H9 (cell line): ENCODE results near the gene KCNJ11. TPM values are rescaled to one million over a fixed set of nuclear protein-coding genes. Genes with fewer than 3 reads are reported as not detected.

ENCODE experiments used
- DNase-seq: peaks from one replicate; pipeline ENCODE4 v3.0.0-alpha.2; 2017
- H2AFZ ChIP-seq: one replicate; pipeline ENCODE4 v1.6.1; 2013; ENCODE audit warnings: mild to moderate bottlenecking, low read length, control low read depth, moderate library complexity
- H2AK5ac ChIP-seq: 2 replicates; pipeline ENCODE4 v1.6.1; 2013; ENCODE audit warnings: low read length, control low read depth, mixed read lengths; ENCODE audit not compliant: insufficient read length
- H2BK120ac ChIP-seq: one replicate; pipeline ENCODE4 v1.6.1; 2013; ENCODE audit warnings: low read depth, mild to moderate bottlenecking, low read length, control low read depth, inconsistent platforms; ENCODE audit not compliant: poor library complexity, severe bottlenecking
- H2BK12ac ChIP-seq: 2 replicates; pipeline ENCODE4 v1.6.1; 2013; ENCODE audit warnings: low read length, control low read depth, mixed read lengths, low read depth; ENCODE audit not compliant: insufficient read length
- H2BK15ac ChIP-seq: 2 replicates; pipeline ENCODE4 v1.6.1; 2013; ENCODE audit warnings: low read depth, low read length, control low read depth
- H2BK20ac ChIP-seq: one replicate; pipeline ENCODE4 v1.6.1; 2013; ENCODE audit warnings: low read depth, mild to moderate bottlenecking, low read length, control low read depth, inconsistent platforms; ENCODE audit not compliant: poor library complexity, severe bottlenecking
- H2BK5ac ChIP-seq: 2 replicates; pipeline ENCODE4 v1.6.1; 2013; ENCODE audit warnings: low read length, control low read depth, mixed read lengths; ENCODE audit not compliant: insufficient read length
- H3K14ac ChIP-seq: 2 replicates; pipeline ENCODE4 v1.6.1; 2013; ENCODE audit warnings: low read length, control low read depth; ENCODE audit not compliant: insufficient read depth
- H3K18ac ChIP-seq: 2 replicates; pipeline ENCODE4 v1.6.1; 2013; ENCODE audit warnings: low read depth, mild to moderate bottlenecking, mixed read lengths, low read length, control low read depth; ENCODE audit not compliant: insufficient read length
- H3K23ac ChIP-seq: 2 replicates; pipeline ENCODE4 v1.6.1; 2013; ENCODE audit warnings: low read length, control low read depth, mixed read lengths, low read depth; ENCODE audit not compliant: insufficient read length
- H3K23me2 ChIP-seq: 2 replicates; pipeline ENCODE4 v1.6.1; 2013; ENCODE audit warnings: low read depth, mild to moderate bottlenecking, mixed read lengths, low read length, control low read depth; ENCODE audit not compliant: insufficient read length, poor library complexity, severe bottlenecking
- H3K27ac ChIP-seq: 2 replicates; pipeline ENCODE4 v1.5.1; 2013; ENCODE audit warnings: low read length, control low read depth, mixed read lengths, low read depth; ENCODE audit not compliant: insufficient read length
- H3K27me3 ChIP-seq: 2 replicates; pipeline ENCODE4 v1.6.1; 2013; ENCODE audit warnings: low read length, control low read depth, inconsistent platforms; ENCODE audit not compliant: insufficient read depth
- H3K4ac ChIP-seq: 2 replicates; pipeline ENCODE4 v1.6.1; 2013; ENCODE audit warnings: low read depth, mild to moderate bottlenecking, control low read depth, inconsistent platforms, low read length, moderate library complexity
- H3K4me1 ChIP-seq: 2 replicates; pipeline ENCODE4 v1.6.1; 2013; ENCODE audit warnings: low read length, control low read depth, inconsistent platforms; ENCODE audit not compliant: insufficient read depth
- H3K4me2 ChIP-seq: 2 replicates; pipeline ENCODE4 v1.6.1; 2013; ENCODE audit warnings: low read length, control low read depth, mixed read lengths; ENCODE audit not compliant: insufficient read length, insufficient read depth
- H3K56ac ChIP-seq: 2 replicates; pipeline ENCODE4 v1.6.1; 2013; ENCODE audit warnings: low read depth, mild to moderate bottlenecking, mixed read lengths, low read length, control low read depth; ENCODE audit not compliant: insufficient read length
- H3K79me1 ChIP-seq: 2 replicates; pipeline ENCODE4 v1.6.1; 2013; ENCODE audit warnings: low read depth, mild to moderate bottlenecking, moderate library complexity, low read length, control low read depth, inconsistent platforms; ENCODE audit not compliant: insufficient read depth, poor library complexity, severe bottlenecking
- H3K79me2 ChIP-seq: 2 replicates; pipeline ENCODE4 v1.6.1; 2013; ENCODE audit warnings: low read length, control low read depth, inconsistent platforms; ENCODE audit not compliant: insufficient read depth
- H3K9ac ChIP-seq: 2 replicates; pipeline ENCODE4 v1.6.1; 2013; ENCODE audit warnings: low read length, control low read depth, mixed read lengths; ENCODE audit not compliant: insufficient read length; ENCODE audit errors: extremely low read depth
- H3K9me3 ChIP-seq: one replicate; pipeline ENCODE4 v1.6.1; 2013; ENCODE audit warnings: low read depth, low read length, inconsistent platforms; ENCODE audit not compliant: control insufficient read depth
- H3T11ph ChIP-seq: one replicate; pipeline ENCODE4 v1.6.1; 2013; ENCODE audit warnings: mild to moderate bottlenecking, low read length, control low read depth, inconsistent platforms
- H4K20me1 ChIP-seq: one replicate; pipeline ENCODE4 v1.6.1; 2013; ENCODE audit not compliant: control insufficient read depth, insufficient read length, insufficient read depth
- H4K5ac ChIP-seq: 2 replicates; pipeline ENCODE4 v1.6.1; 2013; ENCODE audit warnings: low read depth, mild to moderate bottlenecking, mixed read lengths, low read length, control low read depth; ENCODE audit not compliant: insufficient read length
- H4K8ac ChIP-seq: replicated peaks from 2 replicates; pipeline ENCODE4 v1.6.1; 2013; ENCODE audit warnings: low read length, control low read depth, mixed read lengths, low read depth; ENCODE audit not compliant: insufficient read length
- H4K91ac ChIP-seq: 2 replicates; pipeline ENCODE4 v1.6.1; 2013; ENCODE audit warnings: low read depth, mild to moderate bottlenecking, moderate library complexity, mixed read lengths, low read length, control low read depth; ENCODE audit not compliant: insufficient read length
- H3K27ac Mint-ChIP-seq, 3 experiments: 2 replicates in 2 of 3; 3 replicates in 1 of 3; pipeline ENCODE4 v1.8.0; 2020 to 2021; ENCODE audit warnings: mixed read lengths in 3 of 3, mild to moderate bottlenecking in 1 of 3, moderate library complexity in 1 of 3
- H3K27me3 Mint-ChIP-seq: 2 replicates; pipeline ENCODE4 v1.8.0; 2021; ENCODE audit warnings: low read depth, mild to moderate bottlenecking, moderate library complexity, mixed read lengths
- H3K36me3 Mint-ChIP-seq, 3 experiments: 2 replicates in 2 of 3; 3 replicates in 1 of 3; pipeline ENCODE4 v1.8.0; 2020 to 2021; ENCODE audit warnings: low read depth in 3 of 3, mixed read lengths in 3 of 3; ENCODE audit not compliant: insufficient read depth in 1 of 3
- H3K4me1 Mint-ChIP-seq, 2 experiments: 2 replicates each; pipeline ENCODE4 v1.8.0; 2020; ENCODE audit warnings: mixed read lengths in 2 of 2
- H3K4me3 Mint-ChIP-seq, 2 experiments: 2 replicates in 1 of 2; 3 replicates in 1 of 2; pipeline ENCODE4 v1.8.0; 2020 to 2021; ENCODE audit warnings: mild to moderate bottlenecking in 2 of 2, mixed read lengths in 2 of 2, moderate library complexity in 1 of 2
- H3K9me3 Mint-ChIP-seq, 2 experiments: 2 replicates in 1 of 2; 3 replicates in 1 of 2; pipeline ENCODE4 v1.8.0; 2020; ENCODE audit warnings: mild to moderate bottlenecking in 2 of 2, mixed read lengths in 2 of 2, moderate library complexity in 1 of 2
- CTCF ChIP-seq: fragments of 200-600 bp; sonication (generic); conservative IDR thresholded peaks from 3 replicates; pipeline ENCODE4 v1.8.0; 2021; ENCODE audit warnings: antibody characterized with exemption, mild to moderate bottlenecking
- WGBS: extraction: QIAGEN DNeasy Blood & Tissue Kit; methylation state at CpG from one replicate; pipeline ENCODE4 v1.1.7; 2013; ENCODE audit warnings: missing lambda C conversion rate, low lambda C conversion rate, mixed read lengths; ENCODE audit not compliant: insufficient read length; ENCODE audit errors: extremely low coverage; 5-methylcytosine and 5-hydroxymethylcytosine counted together
- total RNA-seq: library from RNA; stranded (reverse); gene quantifications from 2 replicates; pipeline ENCODE4 v1.2.1, GENCODE V29; 2021

KCNJ11 gene
- total RNA-seq, 1 experiment from 2014 or later, result 2.3 TPM

GRCh38 chr11:17379383-17380180 is 8.9 kb downstream of the KCNJ11 start:
- H3K9me3 Mint-ChIP-seq, result peaks cover 13 to 20% of the 10 kb centered on the region in 2 experiments; a peak in 4 of 5 replicates
- no peak overlapping the region for H4K91ac ChIP-seq
- no peak overlapping the region for H3K18ac ChIP-seq
- no peaks in the 10 kb centered on the region for H3K79me1 ChIP-seq
- H3K4me2 ChIP-seq, result no peak overlapping the region
- no peaks in the 10 kb centered on the region for H3K79me2 ChIP-seq
- peaks cover 19% of the 10 kb centered on the region for H3K9me3 ChIP-seq
- H3K23ac ChIP-seq, result no peak overlapping the region
- H3K27ac ChIP-seq, result no peak overlapping the region
- no peak overlapping the region for H3K56ac ChIP-seq
- H3K36me3 Mint-ChIP-seq, result peaks cover 4 to 13% (median 8%) of the 10 kb centered on the region in 3 experiments
- no peak overlapping the region for H3K4ac ChIP-seq
- no peak overlapping the region for H4K8ac ChIP-seq
- WGBS, result no CpG with 5 or more reads among the region's 7 CpGs
- H3K4me3 Mint-ChIP-seq, result no peak overlapping the region
- H2BK20ac ChIP-seq, result no peak overlapping the region
- no peaks in the 10 kb centered on the region for H3K23me2 ChIP-seq
- H3K9ac ChIP-seq, result no peak overlapping the region
- H2BK120ac ChIP-seq, result no peak overlapping the region
- no peak for TF ChIP-seq CTCF
- no peak overlapping the region for H3K27ac Mint-ChIP-seq
- no peak overlapping the region for H3K14ac ChIP-seq
- H2BK15ac ChIP-seq, result no peak overlapping the region
- no peak overlapping the region for H2AFZ ChIP-seq
- H3T11ph ChIP-seq, result no peak overlapping the region
- H3K4me1 ChIP-seq, result no peaks in the 10 kb centered on the region
- H3K4me1 Mint-ChIP-seq, result peaks cover 3 to 5% of the 10 kb centered on the region in 2 experiments; a peak in 3 of 4 replicates
- no peaks in the 10 kb centered on the region for H3K27me3 ChIP-seq
- H3K27me3 Mint-ChIP-seq, result peaks cover 4% of the 10 kb centered on the region; the same call in 1 of the 2 replicates
- H2AK5ac ChIP-seq, result no peak overlapping the region
- H4K5ac ChIP-seq, result no peak overlapping the region
- H2BK12ac ChIP-seq, result no peak overlapping the region
- H2BK5ac ChIP-seq, result no peak overlapping the region
- DNase-seq, result no peak
- H4K20me1 ChIP-seq, result no peaks in the 10 kb centered on the region
